SK-N-SH treated with all-trans-retinoic acid at 6 μM for 48 hours (cell line): ENCODE results near the gene ODR4.

ENCODE experiments used
- ATAC-seq: fragments of 200-7000 bp; cut with Tn5 transposase; 3 replicates; pipeline ENCODE4 v1.9.1; 2020; ENCODE audit warnings: mild to moderate bottlenecking, moderate library complexity
- ARNTL ChIP-seq: fragments of 450-650 bp; formaldehyde crosslinking; IDR thresholded peaks from 2 replicates; pipeline ENCODE4 v1.5.0; 2020; ENCODE audit warnings: low read depth, mild to moderate bottlenecking, moderate library complexity, borderline replicate concordance
- BACH2 ChIP-seq: fragments of 250-450 bp; sonication (Bioruptor Pico); IDR thresholded peaks from 2 replicates; pipeline ENCODE4 v1.9.0; 2021; ENCODE audit warnings: mild to moderate bottlenecking, borderline replicate concordance
- CSDC2 ChIP-seq: fragments of 250-450 bp; sonication (Bioruptor Pico); IDR thresholded peaks from 2 replicates; pipeline ENCODE4 v1.5.0; 2020; ENCODE audit warnings: mild to moderate bottlenecking, moderate library complexity
- CSRNP3 ChIP-seq: fragments of 250-450 bp; sonication (Bioruptor Pico); IDR thresholded peaks from 2 replicates; pipeline ENCODE4 v1.5.1; 2021; ENCODE audit warnings: mild to moderate bottlenecking, moderate library complexity
- ESRRG ChIP-seq: fragments of 250-450 bp; sonication (Bioruptor Pico); IDR thresholded peaks from 2 replicates; pipeline ENCODE4 v1.6.1; 2021; ENCODE audit warnings: mild to moderate bottlenecking
- GLIS3 ChIP-seq: fragments of 250-450 bp; sonication (Bioruptor Pico); IDR thresholded peaks from 2 replicates; pipeline ENCODE4 v1.5.0; 2020; ENCODE audit warnings: mild to moderate bottlenecking, moderate library complexity
- ISL1 ChIP-seq: fragments of 250-450 bp; sonication (Bioruptor Pico); IDR thresholded peaks from 2 replicates; pipeline ENCODE4 v2.1.2; 2022; ENCODE audit warnings: mild to moderate bottlenecking, moderate library complexity
- OSR1 ChIP-seq: fragments of 250-450 bp; sonication (Bioruptor Pico); IDR thresholded peaks from 2 replicates; pipeline ENCODE4 v1.8.0; 2022; ENCODE audit warnings: moderate library complexity, mild to moderate bottlenecking, inconsistent platforms
- PATZ1 ChIP-seq: fragments of 250-450 bp; sonication (Bioruptor Pico); IDR thresholded peaks from 2 replicates; pipeline ENCODE4 v1.8.0; 2020; ENCODE audit warnings: mild to moderate bottlenecking, moderate library complexity, borderline replicate concordance
- POU6F1 ChIP-seq: fragments of 250-450 bp; sonication (Bioruptor Pico); IDR thresholded peaks from 2 replicates; pipeline ENCODE4 v1.8.0; 2021; ENCODE audit warnings: low read depth, mild to moderate bottlenecking, moderate library complexity, borderline replicate concordance
- SNAI2 ChIP-seq: fragments of 250-450 bp; sonication (Bioruptor Pico); IDR thresholded peaks from 2 replicates; pipeline ENCODE4 v1.5.0; 2020; ENCODE audit warnings: mild to moderate bottlenecking, moderate library complexity
- TCF4 ChIP-seq: fragments of 250-450 bp; sonication (Bioruptor Pico); IDR thresholded peaks from 2 replicates; pipeline ENCODE4 v1.8.0; 2021; ENCODE audit warnings: mild to moderate bottlenecking, moderate library complexity, borderline replicate concordance
- TOX ChIP-seq: fragments of 250-450 bp; sonication (Bioruptor Pico); IDR thresholded peaks from 2 replicates; pipeline ENCODE4 v1.8.0; 2021; ENCODE audit warnings: mild to moderate bottlenecking, moderate library complexity, borderline replicate concordance
- ZC3H10 ChIP-seq: fragments of 250-450 bp; sonication (Bioruptor Pico); IDR thresholded peaks from 2 replicates; pipeline ENCODE4 v1.5.1; 2021; ENCODE audit warnings: mild to moderate bottlenecking, moderate library complexity
- ZFP3 ChIP-seq: fragments of 250-450 bp; sonication (Bioruptor Pico); IDR thresholded peaks from 2 replicates; pipeline ENCODE4 v1.5.0; 2020; ENCODE audit warnings: mild to moderate bottlenecking, moderate library complexity
- ZFP30 ChIP-seq: fragments of 450-650 bp; formaldehyde crosslinking; IDR thresholded peaks from 2 replicates; pipeline ENCODE4 v1.5.0; 2022; ENCODE audit warnings: mild to moderate bottlenecking, moderate library complexity
- ZNF565 ChIP-seq: fragments of 450-650 bp; formaldehyde crosslinking; conservative IDR thresholded peaks from 2 replicates; pipeline ENCODE4 v1.5.0; 2020; ENCODE audit warnings: low read depth, mild to moderate bottlenecking, moderate library complexity
- ZNF70 ChIP-seq: fragments of 450-650 bp; formaldehyde crosslinking; IDR thresholded peaks from 2 replicates; pipeline ENCODE4 v1.5.0; 2020; ENCODE audit warnings: mild to moderate bottlenecking, moderate library complexity
- ZNF8 ChIP-seq: fragments of 450-650 bp; formaldehyde crosslinking; IDR thresholded peaks from 2 replicates; pipeline ENCODE4 v1.5.0; 2020; ENCODE audit warnings: mild to moderate bottlenecking, moderate library complexity

Gene ODR4

GRCh38 chr1:186461014-186461413 lies 85.4 kb downstream of the ODR4 start, which contains the start of gene PDC:
Gene PDC, minus strand, starts transcription at chr1:186461114. Its CDS starts 11,655 bp downstream, at chr1:186449459.
- ATAC-seq, result no peak
- no peak for TF ChIP-seq PATZ1 (CRISPR knock-in tag)
- TF ChIP-seq, all 23 proteins: peak for 0

GRCh38 chr1:186463511-186463910 lies 87.9 kb downstream of the ODR4 start:
- no peak for TF ChIP-seq CSRNP3
- ATAC-seq, result no peak

- ATAC-seq, result no peak
- TF ChIP-seq ZC3H10 (CRISPR knock-in tag), result no peak
- no peak for TF ChIP-seq TOX
- TF ChIP-seq CSDC2 (CRISPR knock-in tag), result no peak
- TF ChIP-seq GLIS3 (CRISPR knock-in tag), result no peak
- TF ChIP-seq ZNF70 (CRISPR knock-in tag), result no peak
- no peak for TF ChIP-seq OSR1 (CRISPR knock-in tag)
- TF ChIP-seq POU6F1 (CRISPR knock-in tag), result no peak
- TF ChIP-seq PATZ1 (CRISPR knock-in tag), result no peak
- TF ChIP-seq ISL1, result no peak
- no peak for TF ChIP-seq ZNF8 (CRISPR knock-in tag)
- no peak for TF ChIP-seq SNAI2 (CRISPR knock-in tag)
- no peak for TF ChIP-seq ESRRG (CRISPR knock-in tag)
- TF ChIP-seq ARNTL (CRISPR knock-in tag), result no peak
- no peak for TF ChIP-seq ZFP30 (CRISPR knock-in tag)
- TF ChIP-seq BACH2 (CRISPR knock-in tag), result no peak
Measured at GRCh38 chr1:186463926-186464325, 88.3 kb downstream of the ODR4 start.

- ATAC-seq, result peak; percentile 49
Measured at GRCh38 chr1:186465491-186465890, 89.9 kb downstream of the ODR4 start.

GRCh38 chr1:186465946-186466345 lies 90.3 kb downstream of the ODR4 start:
- TF ChIP-seq ZNF565 (CRISPR knock-in tag) (no peak), PATZ1 (CRISPR knock-in tag) (no peak), GLIS3 (CRISPR knock-in tag) (no peak), TCF4 (CRISPR knock-in tag) (no peak), OSR1 (CRISPR knock-in tag) (no peak), ZFP3 (CRISPR knock-in tag) (no peak)
- TF ChIP-seq, all 23 proteins: peak for 0
- peak; percentile 67 for ATAC-seq
